ENCODE results near the gene UACA.

The UACA gene

GRCh38 chr15:70605606-70606410 is 157.6 kb downstream of the UACA start:
- TF ChIP-seq, protein P1, sequence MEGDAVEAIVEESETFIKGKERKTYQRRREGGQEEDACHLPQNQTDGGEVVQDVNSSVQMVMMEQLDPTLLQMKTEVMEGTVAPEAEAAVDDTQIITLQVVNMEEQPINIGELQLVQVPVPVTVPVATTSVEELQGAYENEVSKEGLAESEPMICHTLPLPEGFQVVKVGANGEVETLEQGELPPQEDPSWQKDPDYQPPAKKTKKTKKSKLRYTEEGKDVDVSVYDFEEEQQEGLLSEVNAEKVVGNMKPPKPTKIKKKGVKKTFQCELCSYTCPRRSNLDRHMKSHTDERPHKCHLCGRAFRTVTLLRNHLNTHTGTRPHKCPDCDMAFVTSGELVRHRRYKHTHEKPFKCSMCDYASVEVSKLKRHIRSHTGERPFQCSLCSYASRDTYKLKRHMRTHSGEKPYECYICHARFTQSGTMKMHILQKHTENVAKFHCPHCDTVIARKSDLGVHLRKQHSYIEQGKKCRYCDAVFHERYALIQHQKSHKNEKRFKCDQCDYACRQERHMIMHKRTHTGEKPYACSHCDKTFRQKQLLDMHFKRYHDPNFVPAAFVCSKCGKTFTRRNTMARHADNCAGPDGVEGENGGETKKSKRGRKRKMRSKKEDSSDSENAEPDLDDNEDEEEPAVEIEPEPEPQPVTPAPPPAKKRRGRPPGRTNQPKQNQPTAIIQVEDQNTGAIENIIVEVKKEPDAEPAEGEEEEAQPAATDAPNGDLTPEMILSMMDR (conservative IDR thresholded peaks at IDR 0.05), result no peak
- peak overlapping the region; percentile 81 for H3K27ac ChIP-seq

DNA sequence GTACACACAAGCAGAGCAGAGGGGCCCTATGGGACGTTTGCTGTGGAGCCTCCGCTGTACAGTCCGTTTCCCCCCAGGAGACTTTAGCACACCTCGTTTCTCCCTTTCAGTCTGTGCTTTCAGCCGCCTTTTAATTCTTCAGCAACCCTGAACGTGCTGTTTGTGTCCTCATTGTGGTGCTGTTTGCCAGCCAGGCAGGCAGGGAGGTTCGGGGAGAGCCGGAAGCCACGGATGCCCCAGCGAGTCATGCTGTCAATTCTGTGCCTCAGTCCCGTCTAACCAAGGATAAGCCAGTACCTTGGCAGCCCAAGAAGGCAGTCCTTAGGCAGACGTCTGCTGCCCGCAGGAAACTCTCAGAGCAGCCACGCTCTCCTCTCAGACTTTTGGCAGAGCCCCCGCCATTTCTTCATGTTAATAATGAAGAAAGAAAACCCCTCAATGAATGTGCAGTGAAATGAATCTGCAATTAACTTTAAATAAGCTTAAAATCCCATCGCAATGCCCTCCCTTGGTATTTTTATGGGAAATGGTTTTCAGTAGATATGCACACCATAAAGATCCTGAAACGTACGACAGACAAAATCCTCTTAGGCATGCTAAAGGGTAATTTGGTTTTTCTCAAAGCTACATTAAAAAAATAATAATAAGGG is 158.6 kb downstream of the UACA start:
- H3K27ac ChIP-seq, result peak overlapping the region; percentile 81
- TF ChIP-seq, protein P1 (conservative IDR thresholded peaks at IDR 0.05), result no peak

Measured in VCaP (cell line).